PFSK-1 (cell line): ENCODE results near the gene BBS10.

Experiments used
- FOXP2 ChIP-seq: optimal IDR thresholded peaks from 2 replicates; pipeline ENCODE3; 2011; ENCODE audit warnings: borderline replicate concordance, control low read depth, inconsistent platforms; ENCODE audit not compliant: insufficient read depth; ENCODE audit errors: extremely low read length, extremely low read depth
- POLR2AphosphoS5 ChIP-seq: IDR thresholded peaks from 2 replicates; pipeline ENCODE4 v1.6.1; 2012; ENCODE audit warnings: low read depth, mild to moderate bottlenecking, control low read depth, low read length, moderate library complexity
- REST ChIP-seq, 2 experiments: IDR thresholded peaks; 2 replicates each; pipeline versions ENCODE4 v1.6.1 to v1.8.0; 2011 to 2012; ENCODE audit warnings: low read depth in 2 of 2, low read length in 2 of 2, control low read depth in 1 of 2, inconsistent platforms in 1 of 2, mild to moderate bottlenecking in 1 of 2, moderate library complexity in 1 of 2; ENCODE audit not compliant: insufficient read depth in 1 of 2
- SIN3A ChIP-seq: IDR thresholded peaks from 2 replicates; pipeline ENCODE4 v1.6.1; 2012; ENCODE audit warnings: mild to moderate bottlenecking, low read length, moderate library complexity, borderline replicate concordance; ENCODE audit not compliant: insufficient read depth
- TAF1 ChIP-seq: IDR thresholded peaks from 2 replicates; pipeline ENCODE4 v1.6.1; 2012; ENCODE audit warnings: low read length, control low read depth, borderline replicate concordance; ENCODE audit not compliant: insufficient read depth

GRCh38 chr12:76356071-76356470, 7.9 kb upstream of the BBS10 start:
- TF ChIP-seq REST (IDR thresholded peaks at IDR 0.05; ENCODE audit: insufficient read depth in 1 of 2, low read depth in 2 of 2, low read length in 2 of 2): no peak
- no peak for TF ChIP-seq POLR2AphosphoS5
- no peak for TF ChIP-seq SIN3A
- no peak for TF ChIP-seq TAF1
- no peak for TF ChIP-seq FOXP2
